Naive thymus-derived CD8-positive, alpha-beta T cell (primary cell): ENCODE data around the gene FBXO24. TPM values are rescaled to one million over a fixed set of nuclear protein-coding genes. Genes with fewer than 3 reads are reported as not detected.

Experiments
- ATAC-seq, 2 donors: fragments of 150-1000 bp; cut with Tn5 transposase in 1 of 2; sonication (Bioruptor Pico), chemical (Tn5 transposase) in 1 of 2; 1 replicate in 1 of 2; 2 replicates in 1 of 2; pipeline ENCODE4 v1.10.0; 2021; ENCODE audit warnings: mild to moderate bottlenecking in 2 of 2, moderate library complexity in 2 of 2
- POLR2A ChIA-PET: fragments of 350-600 bp; sonication (Branson Sonifier 250); formaldehyde crosslinking; loops from one replicate; lab custom pipeline; 2021; ENCODE audit warnings: antibody characterized with exemption; lab: Charles Lee
- DNase-seq, 10 donors: peaks; one replicate each; pipeline versions ENCODE4 v3.0.0 to v3.0.0-alpha.2; 2020 to 2022
- H3K27ac Mint-ChIP-seq, 10 donors: one replicate each; pipeline ENCODE4 v1.8.0; 2020 to 2022; ENCODE audit warnings: mild to moderate bottlenecking in 10 of 10, mixed read lengths in 10 of 10, moderate library complexity in 4 of 10, inconsistent platforms in 1 of 10
- H3K27me3 Mint-ChIP-seq, 5 donors: one replicate each; pipeline ENCODE4 v1.8.0; 2021 to 2022; ENCODE audit warnings: mixed read lengths in 5 of 5
- H3K36me3 Mint-ChIP-seq, 3 donors: one replicate each; pipeline ENCODE4 v1.8.0; 2020 to 2022; ENCODE audit warnings: mixed read lengths in 3 of 3, mild to moderate bottlenecking in 2 of 3, inconsistent platforms in 1 of 3
- H3K4me1 Mint-ChIP-seq, 4 donors: one replicate each; pipeline ENCODE4 v1.8.0; 2021 to 2022; ENCODE audit warnings: mixed read lengths in 4 of 4
- H3K4me3 Mint-ChIP-seq, 10 donors: one replicate each; pipeline ENCODE4 v1.8.0; 2020 to 2022; ENCODE audit warnings: mild to moderate bottlenecking in 10 of 10, mixed read lengths in 10 of 10, moderate library complexity in 6 of 10, inconsistent platforms in 1 of 10
- H3K9me3 Mint-ChIP-seq, 9 donors: one replicate each; pipeline ENCODE4 v1.8.0; 2020 to 2022; ENCODE audit warnings: mixed read lengths in 9 of 9, mild to moderate bottlenecking in 3 of 9, inconsistent platforms in 1 of 9, moderate library complexity in 1 of 9
- polyA plus RNA-seq, 3 donors: library from polyadenylated mRNA; unstranded; fragments of 300-500 nt; fragmentation: Illumina TruSeq; gene quantifications; one replicate each; pipeline ENCODE4 v1.2.3, GENCODE V29; 2021
- total RNA-seq, 8 experiments: library from RNA in 2 of 8; stranded (reverse) in 2 of 8; gene quantifications; one replicate each; pipeline ENCODE4 v1.2.3 and lab custom pipeline; 2021 to 2026

The FBXO24 gene
- total and polyA plus RNA-seq, 5 experiments from 2014 or later = 0.60 to 3.6 (median 0.95) TPM

GRCh38 chr7:100576384-100576993, 9.6 kb upstream of the FBXO24 start:
- Mint-ChIP-seq H3K36me3 (peaks cover 0 to 48% (median 8%) of the 10 kb centered on the region in 3 donors), H3K27me3 (no peaks in the 10 kb centered on the region), H3K4me1 (peaks cover 5 to 32% (median 17%) of the 10 kb centered on the region in 4 donors), H3K4me3 (no peak overlapping the region), H3K27ac (peak overlapping the region in 3 of 10 donors; percentile 27 to 81 (median 36)), H3K9me3 (no peaks in the 10 kb centered on the region)
- ATAC-seq (no peak), DNase-seq (no peak)
- POLR2A ChIA-PET = interaction anchor here (0.7 to 3.4 kb wide), 4 partner anchors 9 to 104 kb away, joined by 3 to 30 read pairs (median 3); partner anchors contain the start of genes FBXO24 and LRCH4

GRCh38 chr7:100577103-100577502, 9.0 kb upstream of the FBXO24 start:
- H3K9me3 Mint-ChIP-seq = no peaks in the 10 kb centered on the region
- H3K27me3 Mint-ChIP-seq = no peaks in the 10 kb centered on the region
- H3K4me3 Mint-ChIP-seq = no peak overlapping the region
- peaks cover 0 to 49% (median 10%) of the 10 kb centered on the region in 3 donors for H3K36me3 Mint-ChIP-seq
- no peak overlapping the region for H3K27ac Mint-ChIP-seq
- no peak for DNase-seq
- peaks cover under 1 to 26% (median 12%) of the 10 kb centered on the region in 4 donors for H3K4me1 Mint-ChIP-seq
- POLR2A ChIA-PET = interaction anchor here (0.5 to 3.4 kb wide), 6 partner anchors 8 to 103 kb away, joined by 3 to 30 read pairs (median 3); partner anchors contain the start of genes FBXO24 and LRCH4
- ATAC-seq = no peak

DNA sequence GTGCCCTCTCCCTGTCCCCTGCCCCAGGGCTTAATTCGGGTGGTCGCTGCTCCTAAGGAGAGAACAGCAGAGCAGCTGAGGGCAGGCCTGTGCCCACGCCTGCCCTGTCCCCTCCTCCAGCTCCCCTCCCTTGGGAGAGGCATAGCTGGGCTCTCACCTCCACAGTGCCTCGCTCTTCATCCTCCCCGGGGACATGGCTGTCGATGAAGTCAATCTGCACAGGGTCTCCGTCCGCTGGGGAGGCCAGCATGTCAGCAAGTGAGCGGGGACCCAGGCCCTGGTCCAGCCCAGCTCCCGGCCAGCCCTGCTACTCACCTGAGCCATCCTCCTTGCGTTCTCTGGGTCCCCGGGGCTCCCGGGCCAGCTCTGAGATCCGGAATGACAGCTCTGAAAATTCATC, 8.6 kb upstream of the FBXO24 start:
- peaks cover 0 to 47% (median 10%) of the 10 kb centered on the region in 3 donors for H3K36me3 Mint-ChIP-seq
- H3K9me3 Mint-ChIP-seq = no peaks in the 10 kb centered on the region
- POLR2A ChIA-PET = interaction anchor here (0.5 to 3.4 kb wide), 5 partner anchors 8 to 103 kb away, joined by 3 to 30 read pairs (median 3); partner anchors contain the start of genes FBXO24 and LRCH4
- DNase-seq (no peak), ATAC-seq (no peak)
- no peak overlapping the region for H3K4me3 Mint-ChIP-seq
- H3K4me1 Mint-ChIP-seq = peaks cover 3 to 25% (median 12%) of the 10 kb centered on the region in 4 donors
- no peaks in the 10 kb centered on the region for H3K27me3 Mint-ChIP-seq
- H3K27ac Mint-ChIP-seq = no peak overlapping the region

DNA sequence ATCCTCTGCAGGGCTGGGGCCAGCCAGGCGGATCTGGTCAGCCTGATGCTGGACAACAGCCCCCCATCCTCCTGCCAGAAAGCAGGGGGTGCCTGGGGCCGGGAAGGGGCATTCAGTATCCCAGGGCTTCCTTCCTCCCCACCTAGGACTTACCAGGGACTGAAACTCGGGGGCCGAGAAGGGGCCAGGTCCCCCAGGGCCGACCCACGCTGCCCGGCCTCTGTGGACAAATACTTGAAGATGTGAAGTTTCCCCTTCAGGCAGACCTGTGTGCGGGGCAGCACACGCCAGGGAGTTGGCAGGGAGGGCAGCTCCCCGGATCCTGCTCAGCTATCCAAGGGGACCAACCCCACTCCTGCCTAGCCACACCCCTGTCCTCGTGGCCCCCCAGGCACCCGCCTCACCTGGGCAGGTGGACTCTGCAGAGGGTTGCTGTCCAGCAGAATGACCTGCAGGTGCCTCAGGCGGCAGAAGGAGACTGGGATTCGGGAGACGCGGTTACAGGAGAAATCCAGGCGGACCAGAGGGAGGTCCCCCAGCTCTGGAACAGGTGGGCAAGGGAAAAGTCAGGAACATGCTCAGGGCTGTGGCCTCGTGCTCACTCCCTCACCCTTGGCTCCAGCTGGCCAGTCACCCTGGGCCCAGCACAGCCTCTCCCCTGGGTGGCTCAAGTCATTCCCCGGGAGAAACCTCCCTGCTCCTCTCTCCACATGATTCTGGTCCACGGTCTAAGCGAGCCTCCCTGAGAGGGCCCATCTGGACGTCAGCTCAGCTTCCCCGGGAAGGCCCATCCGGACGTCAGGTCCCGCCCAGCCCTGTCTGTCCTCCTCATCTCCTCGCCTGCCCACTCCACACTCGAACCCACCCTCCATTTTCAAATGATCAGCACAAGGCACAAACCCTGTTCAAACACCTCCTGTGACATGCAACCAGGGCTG, 7.6 kb upstream of the FBXO24 start:
- Mint-ChIP-seq H3K9me3 (no peaks in the 10 kb centered on the region), H3K4me3 (no peak overlapping the region), H3K27me3 (no peaks in the 10 kb centered on the region), H3K27ac (peak overlapping the region in 4 of 10 donors; percentile 41 to 65 (median 52)), H3K4me1 (peaks cover 7 to 31% (median 19%) of the 10 kb centered on the region in 4 donors), H3K36me3 (peaks cover 0 to 42% (median 10%) of the 10 kb centered on the region in 3 donors)
- DNase-seq (no peak), ATAC-seq (no peak)
- POLR2A ChIA-PET = interaction anchor here (0.7 to 3.4 kb wide), 6 partner anchors 7 to 104 kb away, joined by 3 to 30 read pairs (median 4); partner anchors contain the start of genes FBXO24 and LRCH4

GRCh38 chr7:100580466-100581283, 5.5 kb upstream of the FBXO24 start:
- no peak for ATAC-seq
- Mint-ChIP-seq H3K27ac (no peak overlapping the region), H3K27me3 (no peaks in the 10 kb centered on the region), H3K4me3 (peak overlapping the region in 1 of 10 donors; percentile 97), H3K9me3 (no peaks in the 10 kb centered on the region), H3K36me3 (peaks cover 4 to 29% (median 10%) of the 10 kb centered on the region in 3 donors), H3K4me1 (peaks cover 19 to 38% (median 30%) of the 10 kb centered on the region in 4 donors)
- no peak for DNase-seq
- POLR2A ChIA-PET = interaction anchor here (1.4 to 9.8 kb wide), 4 partner anchors 12 to 152 kb away, joined by 3 to 333 read pairs (median 54); partner anchors contain the start of genes GNB2, SAP25 and ZCWPW1

GRCh38 chr7:100582041-100582579, 4.0 kb upstream of the FBXO24 start:
- H3K9me3 Mint-ChIP-seq = no peaks in the 10 kb centered on the region
- peak overlapping the region in 7 of 10 donors; percentile 81 to 99 (median 97) for H3K27ac Mint-ChIP-seq
- peak overlapping the region; percentile 41 to 100 (median 97) for H3K4me3 Mint-ChIP-seq
- ATAC-seq (no peak), DNase-seq (no peak)
- H3K4me1 Mint-ChIP-seq = peaks cover 21 to 35% (median 29%) of the 10 kb centered on the region in 4 donors
- H3K27me3 Mint-ChIP-seq = peaks cover 0 to 3% (median 0%) of the 10 kb centered on the region in 5 donors
- H3K36me3 Mint-ChIP-seq = peaks cover 4 to 16% (median 9%) of the 10 kb centered on the region in 3 donors
- POLR2A ChIA-PET = interaction anchor here (0.8 to 9.8 kb wide), 7 partner anchors 9 to 153 kb away, joined by 3 to 333 read pairs (median 8); partner anchors contain the start of genes GNB2, MOSPD3, SAP25 and ZCWPW1

- Mint-ChIP-seq H3K36me3 (peaks cover 4 to 16% (median 9%) of the 10 kb centered on the region in 3 donors), H3K9me3 (no peaks in the 10 kb centered on the region), H3K4me3 (peak overlapping the region; percentile 93 to 100 (median 97)), H3K27me3 (peaks cover 0 to 3% (median 0%) of the 10 kb centered on the region in 5 donors), H3K27ac (peak overlapping the region in 7 of 10 donors; percentile 81 to 99 (median 97)), H3K4me1 (peaks cover 21 to 36% (median 29%) of the 10 kb centered on the region in 4 donors)
- POLR2A ChIA-PET = interaction anchor here (0.6 to 9.8 kb wide), 16 partner anchors 8 to 153 kb away, joined by 3 to 333 read pairs (median 40); partner anchors contain the start of genes GIGYF1, GNB2, MEPCE and MOSPD3
- no peak for DNase-seq
- no peak for ATAC-seq
Observed at GRCh38 chr7:100582650-100583049, 3.5 kb upstream of the FBXO24 start.

- POLR2A ChIA-PET = interaction anchor here (0.6 to 9.8 kb wide), 27 partner anchors 6 to 1024 kb away, joined by 3 to 333 read pairs (median 12); partner anchors contain the start of genes GIGYF1, GNB2, MEPCE and MOSPD3
- H3K4me3 Mint-ChIP-seq = peak overlapping the region; percentile 93 to 100 (median 97)
- DNase-seq (peak; percentile 34 to 87 (median 66)), ATAC-seq (peak; percentile 7 to 13)
- no peaks in the 10 kb centered on the region for H3K9me3 Mint-ChIP-seq
- peak overlapping the region in 7 of 10 donors; percentile 81 to 99 (median 97) for H3K27ac Mint-ChIP-seq
- peaks cover 21 to 40% (median 31%) of the 10 kb centered on the region in 4 donors for H3K4me1 Mint-ChIP-seq
- peaks cover 4 to 12% (median 9%) of the 10 kb centered on the region in 3 donors for H3K36me3 Mint-ChIP-seq
- peaks cover 0 to 3% (median 0%) of the 10 kb centered on the region in 5 donors for H3K27me3 Mint-ChIP-seq
Observed at GRCh38 chr7:100583132-100584053, 2.7 kb upstream of the FBXO24 start.

GRCh38 chr7:100584054-100584682, 2.0 kb upstream of the FBXO24 start:
- ATAC-seq (no peak), DNase-seq (no peak)
- Mint-ChIP-seq H3K4me1 (peaks cover 21 to 41% (median 31%) of the 10 kb centered on the region in 4 donors), H3K9me3 (no peaks in the 10 kb centered on the region), H3K27ac (peak overlapping the region in 7 of 10 donors; percentile 81 to 99 (median 97)), H3K27me3 (peaks cover 0 to 3% (median 0%) of the 10 kb centered on the region in 5 donors), H3K4me3 (peak overlapping the region; percentile 93 to 100 (median 97)), H3K36me3 (peaks cover 4 to 7% (median 6%) of the 10 kb centered on the region in 3 donors)
- POLR2A ChIA-PET = interaction anchor here (0.7 to 9.8 kb wide), 26 partner anchors 7 to 1025 kb away, joined by 3 to 333 read pairs (median 18); partner anchors contain the start of genes GIGYF1, GNB2, MEPCE and MOSPD3
